WTC11 (cell line): Measurements from ENCODE around the gene ARCN1. TPM values are rescaled to one million over a fixed set of nuclear protein-coding genes. Genes with fewer than 3 reads are reported as not detected.

Experiments
- ATAC-seq: fragments of 200-7000 bp; cut with Tn5 transposase; 2 replicates; pipeline ENCODE4 v1.10.0; 2021; ENCODE audit warnings: mild to moderate bottlenecking, moderate library complexity
- CTCF ChIA-PET: fragments of 300-600 bp; sonication (Branson Sonifier 250); formaldehyde crosslinking; loops from one replicate; lab custom pipeline; 2021; ENCODE audit warnings: antibody characterized with exemption; lab: Charles Lee
- POLR2A ChIA-PET: fragments of 350-600 bp; sonication (Branson Sonifier 250); formaldehyde crosslinking; loops from one replicate; lab custom pipeline; 2021; ENCODE audit warnings: antibody characterized with exemption; lab: Charles Lee
- DNase-seq: peaks from one replicate; pipeline ENCODE4 v3.0.0; 2021; ENCODE audit warnings: low spot score
- H3K27ac Mint-ChIP-seq: 2 replicates; pipeline ENCODE4 v1.8.0; 2021; ENCODE audit warnings: mixed read lengths
- H3K27me3 Mint-ChIP-seq: 2 replicates; pipeline ENCODE4 v1.8.0; 2021; ENCODE audit warnings: low read depth, mild to moderate bottlenecking, moderate library complexity, mixed read lengths
- H3K36me3 Mint-ChIP-seq: 2 replicates; pipeline ENCODE4 v1.8.0; 2021; ENCODE audit warnings: mixed read lengths
- H3K4me1 Mint-ChIP-seq: 2 replicates; pipeline ENCODE4 v1.8.0; 2022; ENCODE audit warnings: mixed read lengths
- H3K4me3 Mint-ChIP-seq: 2 replicates; pipeline ENCODE4 v1.8.0; 2021; ENCODE audit warnings: mild to moderate bottlenecking, moderate library complexity, mixed read lengths
- H3K9me3 Mint-ChIP-seq: 2 replicates; pipeline ENCODE4 v1.8.0; 2021; ENCODE audit warnings: mixed read lengths
- ETV6 ChIP-seq: sonication (generic); formaldehyde crosslinking; IDR thresholded peaks from 2 replicates; pipeline ENCODE4 v1.8.1; 2022; ENCODE audit warnings: mild to moderate bottlenecking, missing genetic modification reagents
- FOXP1 ChIP-seq: sonication (generic); formaldehyde crosslinking; IDR thresholded peaks from 2 replicates; pipeline ENCODE4 v1.8.0; 2022; ENCODE audit warnings: missing genetic modification reagents, mild to moderate bottlenecking, moderate library complexity, borderline replicate concordance
- GTF2I ChIP-seq: fragments of 250-450 bp; sonication (Bioruptor Pico); conservative IDR thresholded peaks from 2 replicates; pipeline ENCODE4 v1.4.0; 2021; ENCODE audit warnings: mild to moderate bottlenecking
- KAT7 ChIP-seq: sonication (generic); formaldehyde crosslinking; IDR thresholded peaks from 2 replicates; pipeline ENCODE4 v1.8.1; 2023; ENCODE audit warnings: missing genetic modification reagents, mild to moderate bottlenecking, borderline replicate concordance
- MYBL2 ChIP-seq: sonication (generic); formaldehyde crosslinking; IDR thresholded peaks from 2 replicates; pipeline ENCODE4 v1.8.1; 2023; ENCODE audit warnings: mild to moderate bottlenecking, moderate library complexity, missing genetic modification reagents
- RELA ChIP-seq: sonication (generic); formaldehyde crosslinking; IDR thresholded peaks from 2 replicates; pipeline ENCODE4 v1.8.1; 2022; ENCODE audit warnings: missing genetic modification reagents, mild to moderate bottlenecking, borderline replicate concordance
- SMAD4 ChIP-seq: sonication (generic); formaldehyde crosslinking; IDR thresholded peaks from 2 replicates; pipeline ENCODE4 v1.8.0; 2022; ENCODE audit warnings: mild to moderate bottlenecking, missing genetic modification reagents
- SOX15 ChIP-seq: fragments of 250-450 bp; sonication (Bioruptor Pico); IDR thresholded peaks from 2 replicates; pipeline ENCODE4 v1.9.0; 2021; ENCODE audit warnings: mild to moderate bottlenecking
- ZNF219 ChIP-seq: sonication (generic); formaldehyde crosslinking; IDR thresholded peaks from 2 replicates; pipeline ENCODE4 v1.8.0; 2023; ENCODE audit warnings: missing genetic modification reagents, mild to moderate bottlenecking, borderline replicate concordance
- ZNF232 ChIP-seq: sonication (generic); formaldehyde crosslinking; IDR thresholded peaks from 2 replicates; pipeline ENCODE4 v1.8.0; 2022; ENCODE audit warnings: mild to moderate bottlenecking, missing genetic modification reagents
- ZNF317 ChIP-seq: sonication (generic); formaldehyde crosslinking; IDR thresholded peaks from 2 replicates; pipeline ENCODE4 v1.8.1; 2023; ENCODE audit warnings: low read depth, mild to moderate bottlenecking, moderate library complexity, missing genetic modification reagents, borderline replicate concordance
- total RNA-seq: library from RNA; stranded (reverse); gene quantifications from 3 replicates; pipeline ENCODE4 v1.2.3, GENCODE V29; 2021
- TF ChIP-seq, protein P1 (sequence below): sonication (generic); formaldehyde crosslinking; IDR thresholded peaks from 2 replicates; pipeline ENCODE4 v1.8.0; 2022; ENCODE audit warnings: mild to moderate bottlenecking, missing genetic modification reagents
- TF ChIP-seq, protein P2 (sequence below): fragments of 250-450 bp; sonication (Bioruptor Pico); IDR thresholded peaks from 2 replicates; pipeline ENCODE4 v2.1.2; 2022; ENCODE audit warnings: mild to moderate bottlenecking, moderate library complexity
- TF ChIP-seq, protein P3 (sequence below): sonication (generic); formaldehyde crosslinking; IDR thresholded peaks from 2 replicates; pipeline ENCODE4 v1.8.1; 2023; ENCODE audit warnings: mild to moderate bottlenecking, moderate library complexity, missing genetic modification reagents
- TF ChIP-seq, protein P4 (sequence below): sonication (generic); formaldehyde crosslinking; IDR thresholded peaks from 2 replicates; pipeline ENCODE4 v1.8.0; 2022; ENCODE audit warnings: mild to moderate bottlenecking, missing genetic modification reagents
- TF ChIP-seq, protein P5 (sequence below): sonication (generic); formaldehyde crosslinking; conservative IDR thresholded peaks from 2 replicates; pipeline ENCODE4 v1.8.1; 2023; ENCODE audit warnings: mild to moderate bottlenecking, low read depth, missing genetic modification reagents, moderate library complexity
- TF ChIP-seq, protein P6 (sequence below): sonication (generic); formaldehyde crosslinking; IDR thresholded peaks from 2 replicates; pipeline ENCODE4 v1.8.1; 2023; ENCODE audit warnings: mild to moderate bottlenecking, missing genetic modification reagents

Gene ARCN1
- total RNA-seq, 1 experiment from 2014 or later: 154 TPM

DNA sequence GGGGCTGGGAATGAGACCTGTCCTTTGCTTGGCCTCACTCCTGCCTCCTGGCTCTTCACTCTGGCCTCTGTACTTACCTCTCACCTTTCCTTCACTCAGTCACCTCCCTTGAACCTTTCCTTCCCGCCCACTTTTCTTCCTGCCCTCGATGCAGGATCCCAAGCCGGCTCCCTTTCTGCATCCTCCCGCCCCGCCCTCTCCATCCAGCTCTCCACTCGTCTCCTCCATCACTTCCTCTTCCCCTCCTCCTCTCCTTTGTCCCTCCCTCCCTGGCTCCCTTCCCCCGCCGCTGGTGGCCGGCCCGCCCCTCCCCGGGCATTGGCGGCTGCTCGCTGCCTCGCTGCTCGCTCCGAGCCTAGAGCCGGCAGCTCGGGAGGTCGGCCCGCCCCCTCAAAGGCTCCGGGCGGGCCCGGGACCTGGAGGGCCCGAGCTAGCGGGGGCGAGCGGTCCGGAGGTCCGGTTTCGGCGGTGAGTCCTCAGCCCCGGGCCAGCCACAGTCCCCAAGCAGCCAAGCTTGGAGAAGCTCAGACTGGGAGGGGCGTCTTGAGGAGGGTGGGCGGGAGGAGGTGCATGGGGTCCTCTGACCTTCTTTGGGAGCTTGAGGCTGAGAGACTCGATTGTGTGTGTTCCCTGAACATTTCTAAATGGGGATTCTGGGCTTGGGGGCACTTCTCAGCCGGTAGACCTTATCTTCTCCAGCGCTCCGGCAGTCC, 49.0 kb downstream of the ARCN1 start (continued):
- TF ChIP-seq, protein P1, sequence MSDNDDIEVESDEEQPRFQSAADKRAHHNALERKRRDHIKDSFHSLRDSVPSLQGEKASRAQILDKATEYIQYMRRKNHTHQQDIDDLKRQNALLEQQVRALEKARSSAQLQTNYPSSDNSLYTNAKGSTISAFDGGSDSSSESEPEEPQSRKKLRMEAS (CRISPR knock-in tag): no peak; the same call in 1 of the 2 replicates

DNA sequence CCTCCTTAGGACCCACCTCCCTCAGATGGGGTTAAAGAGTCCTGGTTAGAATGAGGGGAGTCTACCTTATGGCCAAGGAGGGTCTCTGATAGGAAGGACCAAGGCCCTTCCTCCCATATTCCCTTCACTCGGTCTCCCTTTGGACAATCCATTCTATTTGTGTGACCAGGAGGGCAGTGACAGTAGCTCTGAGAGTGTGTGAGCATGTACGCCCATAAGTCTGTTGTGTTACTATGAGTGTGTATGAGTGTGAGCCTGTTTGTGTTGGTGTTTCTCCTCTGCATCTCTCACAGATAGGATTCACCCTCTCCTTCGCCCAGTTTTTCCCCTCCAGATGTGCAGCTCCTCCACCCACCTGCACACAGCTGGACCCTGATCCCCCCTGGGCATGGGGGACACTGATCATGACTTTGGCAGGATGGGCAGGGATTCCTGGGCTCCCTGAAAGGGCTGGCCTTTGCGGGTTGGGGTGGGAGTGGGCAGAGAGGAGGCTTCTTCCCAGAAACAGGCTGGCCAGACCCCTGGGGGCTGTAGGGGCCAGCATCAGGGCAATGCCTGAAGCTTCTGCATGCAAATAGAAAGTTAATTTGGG, 49.7 kb downstream of the ARCN1 start:
- TF ChIP-seq, protein P2, sequence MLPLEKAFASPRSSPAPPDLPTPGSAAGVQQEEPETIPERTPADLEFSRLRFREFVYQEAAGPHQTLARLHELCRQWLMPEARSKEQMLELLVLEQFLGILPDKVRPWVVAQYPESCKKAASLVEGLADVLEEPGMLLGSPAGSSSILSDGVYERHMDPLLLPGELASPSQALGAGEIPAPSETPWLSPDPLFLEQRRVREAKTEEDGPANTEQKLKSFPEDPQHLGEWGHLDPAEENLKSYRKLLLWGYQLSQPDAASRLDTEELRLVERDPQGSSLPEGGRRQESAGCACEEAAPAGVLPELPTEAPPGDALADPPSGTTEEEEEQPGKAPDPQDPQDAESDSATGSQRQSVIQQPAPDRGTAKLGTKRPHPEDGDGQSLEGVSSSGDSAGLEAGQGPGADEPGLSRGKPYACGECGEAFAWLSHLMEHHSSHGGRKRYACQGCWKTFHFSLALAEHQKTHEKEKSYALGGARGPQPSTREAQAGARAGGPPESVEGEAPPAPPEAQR: no peak
- no peak for TF ChIP-seq KAT7 (CRISPR knock-in tag)
- no peak for TF ChIP-seq SMAD4 (CRISPR knock-in tag)
- TF ChIP-seq ZNF219 (CRISPR knock-in tag): no peak
- 0 out of 2 replicates have a peak, but pooled peaks have one; percentile 19 for TF ChIP-seq ETV6 (CRISPR knock-in tag)
- TF ChIP-seq, all 79 proteins: peak for 1
- CTCF ChIA-PET: interaction anchor here (1.1 to 3.3 kb wide), 7 partner anchors 10 to 68 kb away, joined by 3 to 60 read pairs (median 15); partner anchors contain the start of gene PHLDB1
- ATAC-seq (no peak), DNase-seq (no peak)
- peak overlapping the region; percentile 74; the same call in 1 of the 2 replicates for H3K27ac Mint-ChIP-seq
- H3K4me1 Mint-ChIP-seq: peaks cover 55% of the 10 kb centered on the region
- H3K9me3 Mint-ChIP-seq: no peaks in the 10 kb centered on the region
- no peaks in the 10 kb centered on the region; the same call in 1 of the 2 replicates for H3K36me3 Mint-ChIP-seq
- POLR2A ChIA-PET: interaction anchor here (0.9 to 3.6 kb wide), 6 partner anchors 12 to 291 kb away, joined by 3 to 75 read pairs (median 5); partner anchors contain the start of gene PHLDB1
- no peaks in the 10 kb centered on the region for H3K27me3 Mint-ChIP-seq
- H3K4me3 Mint-ChIP-seq: peak overlapping the region; percentile 85

DNA sequence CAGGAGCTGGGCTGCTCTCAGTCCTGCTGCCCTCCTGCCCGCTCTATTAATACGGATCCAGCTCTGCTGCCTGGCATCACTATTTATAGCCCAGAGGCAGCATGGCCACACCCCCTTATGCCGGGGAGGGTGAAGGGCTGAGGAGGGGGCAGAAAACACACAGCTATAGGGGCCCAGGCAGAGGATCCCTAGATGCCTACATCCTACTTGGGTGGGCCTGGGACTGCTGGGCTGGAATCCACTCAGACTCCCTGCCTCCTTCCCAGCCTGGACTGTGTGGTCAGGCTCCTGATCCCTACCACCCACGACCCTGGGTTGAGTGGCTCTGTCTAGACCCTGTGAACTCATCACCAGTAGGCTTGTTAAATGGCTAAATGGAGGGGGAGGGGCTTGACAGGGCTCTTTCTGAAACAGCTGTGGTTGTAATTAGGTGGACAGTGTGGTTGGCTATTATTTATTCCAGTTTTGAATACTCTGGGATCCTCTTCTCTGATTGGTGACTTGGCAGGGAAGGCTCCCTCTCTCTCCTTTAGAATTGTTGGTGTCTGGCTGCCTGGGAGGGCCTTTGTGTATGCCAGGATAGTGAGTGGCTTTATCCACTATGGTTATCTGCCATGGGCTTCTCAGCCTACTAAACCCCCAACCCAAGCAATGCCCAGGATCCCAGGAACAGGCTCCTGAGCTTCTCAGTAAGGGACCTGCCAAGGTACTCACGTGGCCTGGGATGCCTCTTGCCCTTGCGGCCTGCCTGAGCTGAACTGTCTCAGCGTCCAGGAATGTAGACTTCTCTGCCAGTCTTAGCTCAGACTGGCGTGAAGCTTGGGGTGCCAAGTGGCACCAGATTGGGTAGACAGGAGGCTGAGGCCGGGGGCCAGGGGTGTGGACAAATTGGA, 50.4 kb downstream of the ARCN1 start:
- Mint-ChIP-seq H3K4me3 (peak overlapping the region; percentile 85), H3K36me3 (no peaks in the 10 kb centered on the region; the same call in 1 of the 2 replicates), H3K9me3 (no peaks in the 10 kb centered on the region), H3K4me1 (peaks cover 51% of the 10 kb centered on the region), H3K27me3 (no peaks in the 10 kb centered on the region), H3K27ac (peak overlapping the region; percentile 19; the same call in 1 of the 2 replicates)
- DNase-seq (no peak), ATAC-seq (no peak)
- ChIA-PET CTCF (interaction anchor here (1.1 to 3.7 kb wide), 6 partner anchors 13 to 67 kb away, joined by 3 to 60 read pairs (median 26); partner anchors contain the start of gene PHLDB1), POLR2A (interaction anchor here (0.9 to 3.6 kb wide), 4 partner anchors 11 to 290 kb away, joined by 3 to 75 read pairs (median 6); partner anchors contain the start of gene PHLDB1)
- TF ChIP-seq, protein P3, sequence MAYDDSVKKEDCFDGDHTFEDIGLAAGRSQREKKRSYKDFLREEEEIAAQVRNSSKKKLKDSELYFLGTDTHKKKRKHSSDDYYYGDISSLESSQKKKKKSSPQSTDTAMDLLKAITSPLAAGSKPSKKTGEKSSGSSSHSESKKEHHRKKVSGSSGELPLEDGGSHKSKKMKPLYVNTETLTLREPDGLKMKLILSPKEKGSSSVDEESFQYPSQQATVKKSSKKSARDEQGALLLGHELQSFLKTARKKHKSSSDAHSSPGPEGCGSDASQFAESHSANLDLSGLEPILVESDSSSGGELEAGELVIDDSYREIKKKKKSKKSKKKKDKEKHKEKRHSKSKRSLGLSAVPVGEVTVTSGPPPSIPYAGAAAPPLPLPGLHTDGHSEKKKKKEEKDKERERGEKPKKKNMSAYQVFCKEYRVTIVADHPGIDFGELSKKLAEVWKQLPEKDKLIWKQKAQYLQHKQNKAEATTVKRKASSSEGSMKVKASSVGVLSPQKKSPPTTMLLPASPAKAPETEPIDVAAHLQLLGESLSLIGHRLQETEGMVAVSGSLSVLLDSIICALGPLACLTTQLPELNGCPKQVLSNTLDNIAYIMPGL (CRISPR knock-in tag): no peak
- no peak for TF ChIP-seq MYBL2 (CRISPR knock-in tag)
- no peak for TF ChIP-seq SMAD4 (CRISPR knock-in tag)
- no peak for TF ChIP-seq FOXP1
- TF ChIP-seq, protein P4, sequence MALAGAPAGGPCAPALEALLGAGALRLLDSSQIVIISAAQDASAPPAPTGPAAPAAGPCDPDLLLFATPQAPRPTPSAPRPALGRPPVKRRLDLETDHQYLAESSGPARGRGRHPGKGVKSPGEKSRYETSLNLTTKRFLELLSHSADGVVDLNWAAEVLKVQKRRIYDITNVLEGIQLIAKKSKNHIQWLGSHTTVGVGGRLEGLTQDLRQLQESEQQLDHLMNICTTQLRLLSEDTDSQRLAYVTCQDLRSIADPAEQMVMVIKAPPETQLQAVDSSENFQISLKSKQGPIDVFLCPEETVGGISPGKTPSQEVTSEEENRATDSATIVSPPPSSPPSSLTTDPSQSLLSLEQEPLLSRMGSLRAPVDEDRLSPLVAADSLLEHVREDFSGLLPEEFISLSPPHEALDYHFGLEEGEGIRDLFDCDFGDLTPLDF: no peak
- no peak for TF ChIP-seq GTF2I (CRISPR knock-in tag)
- TF ChIP-seq, protein P5, sequence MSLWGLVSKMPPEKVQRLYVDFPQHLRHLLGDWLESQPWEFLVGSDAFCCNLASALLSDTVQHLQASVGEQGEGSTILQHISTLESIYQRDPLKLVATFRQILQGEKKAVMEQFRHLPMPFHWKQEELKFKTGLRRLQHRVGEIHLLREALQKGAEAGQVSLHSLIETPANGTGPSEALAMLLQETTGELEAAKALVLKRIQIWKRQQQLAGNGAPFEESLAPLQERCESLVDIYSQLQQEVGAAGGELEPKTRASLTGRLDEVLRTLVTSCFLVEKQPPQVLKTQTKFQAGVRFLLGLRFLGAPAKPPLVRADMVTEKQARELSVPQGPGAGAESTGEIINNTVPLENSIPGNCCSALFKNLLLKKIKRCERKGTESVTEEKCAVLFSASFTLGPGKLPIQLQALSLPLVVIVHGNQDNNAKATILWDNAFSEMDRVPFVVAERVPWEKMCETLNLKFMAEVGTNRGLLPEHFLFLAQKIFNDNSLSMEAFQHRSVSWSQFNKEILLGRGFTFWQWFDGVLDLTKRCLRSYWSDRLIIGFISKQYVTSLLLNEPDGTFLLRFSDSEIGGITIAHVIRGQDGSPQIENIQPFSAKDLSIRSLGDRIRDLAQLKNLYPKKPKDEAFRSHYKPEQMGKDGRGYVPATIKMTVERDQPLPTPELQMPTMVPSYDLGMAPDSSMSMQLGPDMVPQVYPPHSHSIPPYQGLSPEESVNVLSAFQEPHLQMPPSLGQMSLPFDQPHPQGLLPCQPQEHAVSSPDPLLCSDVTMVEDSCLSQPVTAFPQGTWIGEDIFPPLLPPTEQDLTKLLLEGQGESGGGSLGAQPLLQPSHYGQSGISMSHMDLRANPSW: no peak
- TF ChIP-seq ZNF232 (CRISPR knock-in tag): no peak
- TF ChIP-seq SOX15 (CRISPR knock-in tag): no peak
- no peak for TF ChIP-seq RELA
- TF ChIP-seq, protein P6, sequence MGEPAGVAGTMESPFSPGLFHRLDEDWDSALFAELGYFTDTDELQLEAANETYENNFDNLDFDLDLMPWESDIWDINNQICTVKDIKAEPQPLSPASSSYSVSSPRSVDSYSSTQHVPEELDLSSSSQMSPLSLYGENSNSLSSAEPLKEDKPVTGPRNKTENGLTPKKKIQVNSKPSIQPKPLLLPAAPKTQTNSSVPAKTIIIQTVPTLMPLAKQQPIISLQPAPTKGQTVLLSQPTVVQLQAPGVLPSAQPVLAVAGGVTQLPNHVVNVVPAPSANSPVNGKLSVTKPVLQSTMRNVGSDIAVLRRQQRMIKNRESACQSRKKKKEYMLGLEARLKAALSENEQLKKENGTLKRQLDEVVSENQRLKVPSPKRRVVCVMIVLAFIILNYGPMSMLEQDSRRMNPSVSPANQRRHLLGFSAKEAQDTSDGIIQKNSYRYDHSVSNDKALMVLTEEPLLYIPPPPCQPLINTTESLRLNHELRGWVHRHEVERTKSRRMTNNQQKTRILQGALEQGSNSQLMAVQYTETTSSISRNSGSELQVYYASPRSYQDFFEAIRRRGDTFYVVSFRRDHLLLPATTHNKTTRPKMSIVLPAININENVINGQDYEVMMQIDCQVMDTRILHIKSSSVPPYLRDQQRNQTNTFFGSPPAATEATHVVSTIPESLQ: no peak
- TF ChIP-seq ZNF317 (CRISPR knock-in tag): no peak
